ENCODE results near the gene RBL2. TPM values are rescaled to one million over a fixed set of nuclear protein-coding genes. Genes with fewer than 3 reads are reported as not detected.

Gene RBL2
- total and polyA plus RNA-seq, 2 of the 8 experiments (the other 6 are each of a cell fraction or from before 2014, with no cell fraction given), result 13.9 to 22.1 TPM

DNA sequence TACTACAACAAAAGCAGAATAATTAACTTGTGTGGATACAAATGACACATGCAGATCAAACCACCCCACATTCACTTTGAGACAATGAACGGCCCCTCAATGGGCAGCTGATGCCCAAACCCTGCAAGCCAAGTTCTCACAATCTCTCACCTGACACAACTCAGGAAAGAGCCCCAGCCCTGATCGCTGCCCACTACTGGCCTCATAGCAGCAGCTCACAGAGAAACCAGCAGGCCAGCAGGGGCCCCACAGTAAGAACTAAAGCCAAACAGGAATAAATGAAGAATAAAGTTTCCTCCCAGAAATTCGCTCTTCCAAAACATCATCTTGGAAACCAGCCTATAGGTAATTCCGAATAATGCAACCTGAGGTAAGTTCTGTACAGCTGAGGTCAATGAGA is 61.1 kb downstream of the RBL2 start:
- Histone ChIP-seq H3K79me2 (ENCODE audit: control insufficient read depth in 1 of 2, insufficient read depth in 2 of 2, low read length in 2 of 2) (peaks cover 0 to 3% of the 10 kb centered on the region in 2 experiments; a peak in 1 of 4 replicates), H4K91ac (replicated peaks; ENCODE audit: insufficient read length, low read length) (no peak overlapping the region), H3K14ac (ENCODE audit: insufficient read length) (no peak overlapping the region), H3K9ac (replicated peaks in 1 of 4; ENCODE audit: extremely low read depth in 1 of 4, low read depth in 3 of 4, low read length in 3 of 4) (no peak overlapping the region), H3K4me1 (replicated peaks in 1 of 4; ENCODE audit: control insufficient read depth in 3 of 4, insufficient read depth in 4 of 4, low read length in 3 of 4) (no peaks in the 10 kb centered on the region), H2BK20ac (ENCODE audit: low read length) (no peak overlapping the region), H3K4me3 (ENCODE audit: extremely low read depth in 1 of 4, insufficient read depth in 2 of 4, low read depth in 3 of 4, low read length in 4 of 4) (no peak overlapping the region), H3K36me3 (ENCODE audit: control insufficient read depth in 2 of 4, insufficient read depth in 4 of 4, low read length in 3 of 4) (peaks cover 6 to 70% (median 32%) of the 10 kb centered on the region in 4 experiments; a peak in 7 of 8 replicates), H3K18ac (ENCODE audit: extremely low read depth, low read length) (no peak overlapping the region), H3K79me1 (ENCODE audit: low read depth, low read length) (no peaks in the 10 kb centered on the region), H3K4ac (replicated peaks; ENCODE audit: insufficient read length, low read depth, low read length) (no peak overlapping the region), H2BK15ac (ENCODE audit: low read length) (no peak overlapping the region), H2BK5ac (ENCODE audit: low read depth, low read length) (no peak overlapping the region), H3K27ac (ENCODE audit: low read depth, low read length) (no peak overlapping the region), H3K56ac (replicated peaks; ENCODE audit: insufficient read length, low read depth, low read length) (no peak overlapping the region), H2BK120ac (replicated peaks; ENCODE audit: low read depth, low read length) (no peak overlapping the region), H3K23me2 (ENCODE audit: low read depth, low read length) (no peaks in the 10 kb centered on the region), H4K5ac (ENCODE audit: insufficient read length, low read depth, low read length) (no peak overlapping the region), H3K4me2 (ENCODE audit: insufficient read depth in 1 of 2, low read depth in 2 of 2, low read length in 2 of 2) (no peak overlapping the region), H3K23ac (ENCODE audit: insufficient read length) (no peak overlapping the region), H2AFZ (ENCODE audit: low read length) (no peak overlapping the region), H3K9me3 (ENCODE audit: insufficient read depth in 2 of 2, low read depth in 1 of 2, low read length in 1 of 2) (no peaks in the 10 kb centered on the region), H3K27me3 (replicated peaks in 1 of 4; ENCODE audit: control insufficient read depth in 3 of 4, extremely low read depth in 1 of 4, insufficient read depth in 3 of 4, low read length in 3 of 4) (no peaks in the 10 kb centered on the region), H4K20me1 (replicated peaks in 1 of 2; ENCODE audit: control insufficient read depth in 1 of 2, insufficient read depth in 2 of 2, low read length in 2 of 2) (peaks cover 2 to 4% of the 10 kb centered on the region in 2 experiments), H2BK12ac (ENCODE audit: low read depth, low read length) (no peak overlapping the region), H2AK5ac (ENCODE audit: low read depth, low read length) (no peak overlapping the region), H4K8ac (ENCODE audit: extremely low read depth, insufficient read depth, low read length) (no peak overlapping the region)
- ChIA-PET POLR2A (ENCODE audit: partially characterized antibody) (no interaction called here), CTCF (ENCODE audit: partially characterized antibody) (interaction anchor here (0.9 to 1.9 kb wide), 6 partner anchors 8 to 287 kb away, joined by 3 to 10 read pairs (median 3); partner anchors contain the start of gene AKTIP)
- DNase-seq (ENCODE audit: low read depth in 1 of 2, low spot score in 2 of 2) (no peak), FAIRE-seq (no peak)
- 90% methylated on average over 4 of the region's 4 CpGs; no CpG with 5 or more reads in 1 of the 2 experiments for WGBS, 2 experiments (ENCODE audit: extremely low coverage in 1 of 2, insufficient coverage in 1 of 2, insufficient read length in 1 of 2, insufficient replicate concordance in 2 of 2, low coverage in 1 of 2, low lambda C conversion rate in 2 of 2, missing lambda C conversion rate in 1 of 2)
- no peak for TF ChIP-seq SIN3A (conservative IDR thresholded peaks at IDR 0.05 in 1 of 2, IDR thresholded peaks at IDR 0.05 in 1 of 2; ENCODE audit: low read depth in 1 of 2, low read length in 2 of 2)
- TF ChIP-seq PHF8 (conservative IDR thresholded peaks at IDR 0.05; ENCODE audit: low read depth, low read length), result no peak
- TF ChIP-seq RAD21 (IDR thresholded peaks at IDR 0.05 in 1 of 2, conservative IDR thresholded peaks at IDR 0.05 in 1 of 2; ENCODE audit: low read depth in 2 of 2, low read length in 2 of 2), result peak; percentile 5 to 30; a peak in 2 of 4 replicates
- TF ChIP-seq BCL11A (IDR thresholded peaks at IDR 0.05; ENCODE audit: low read depth in 2 of 2, low read length in 2 of 2), result no peak
- no peak for TF ChIP-seq SUZ12 (IDR thresholded peaks at IDR 0.05; ENCODE audit: low read length)
- TF ChIP-seq RFX5 (IDR thresholded peaks at IDR 0.05; ENCODE audit: borderline replicate concordance, low read depth, low read length), result no peak
- no peak for TF ChIP-seq TAF7 (optimal IDR thresholded peaks at IDR 0.05; ENCODE audit: borderline replicate concordance, low read depth, low read length)
- TF ChIP-seq ZNF274 (IDR thresholded peaks at IDR 0.05; ENCODE audit: borderline replicate concordance, extremely low read depth, low read length), result no peak
- peak; percentile 42 to 56 (median 53) for TF ChIP-seq CTCF (IDR thresholded peaks at IDR 0.05; ENCODE audit: control extremely low read depth in 1 of 3, insufficient read depth in 1 of 3, low read depth in 1 of 3, low read length in 3 of 3)
- TF ChIP-seq TAF1 (IDR thresholded peaks at IDR 0.05; ENCODE audit: low read depth, low read length), result no peak
